Upper lobe of left lung (tissue), 6 donors: ENCODE measurements around the gene COL20A1. TPM values are rescaled to one million over a fixed set of nuclear protein-coding genes. Genes with fewer than 3 reads are reported as not detected.

Experiments
- ATAC-seq, 2 donors: fragments of 200-7000 bp; cut with Tn5 transposase; one replicate each; pipeline ENCODE4 v1.9.1; 2022; ENCODE audit warnings: mild to moderate bottlenecking in 2 of 2, moderate library complexity in 2 of 2; ENCODE audit not compliant: low FRiP score in 2 of 2
- DNase-seq, 2 donors: peaks; one replicate each; pipeline ENCODE4 v3.0.0-alpha.2; 2019 to 2020
- H3K27ac ChIP-seq, 4 donors: fragments of 200-600 bp; sonication (generic); one replicate each; pipeline ENCODE4 v1.5.1; 2016 to 2019
- H3K27me3 ChIP-seq, 4 donors: fragments of 200-600 bp; sonication (generic); one replicate each; pipeline ENCODE4 v1.5.1; 2017 to 2019
- H3K36me3 ChIP-seq, 4 donors: fragments of 200-600 bp; sonication (generic); one replicate each; pipeline ENCODE4 v1.5.1; 2016 to 2019
- H3K4me1 ChIP-seq, 4 donors: fragments of 200-600 bp; sonication (generic); one replicate each; pipeline ENCODE4 v1.5.1; 2018 to 2019
- H3K4me3 ChIP-seq, 4 donors: fragments of 200-600 bp; sonication (generic); one replicate each; pipeline ENCODE4 v1.5.1; 2017 to 2019; ENCODE audit warnings: mild to moderate bottlenecking in 2 of 4, moderate library complexity in 1 of 4
- H3K9me3 ChIP-seq, 4 donors: fragments of 200-600 bp; sonication (generic); one replicate each; pipeline ENCODE4 v1.5.1; 2018 to 2019
- EP300 ChIP-seq, 4 donors: sonication (generic); formaldehyde crosslinking; IDR thresholded peaks; one replicate each; pipeline ENCODE4 v1.5.1; 2017; ENCODE audit warnings: antibody characterized with exemption in 4 of 4, control low read depth in 2 of 4
- POLR2A ChIP-seq, 4 donors: fragments of 450-650 bp; IDR thresholded peaks; one replicate each; pipeline ENCODE4 v1.5.1; 2016 to 2017; ENCODE audit warnings: antibody characterized with exemption in 4 of 4, mild to moderate bottlenecking in 2 of 4
- POLR2AphosphoS5 ChIP-seq, 2 donors: sonication (generic); formaldehyde crosslinking; IDR thresholded peaks; one replicate each; pipeline ENCODE4 v1.5.1; 2017; ENCODE audit warnings: antibody characterized with exemption in 2 of 2
- WGBS, 2 donors: methylation state at CpG; one replicate each; pipeline ENCODE4 v1.1.5; 2017 to 2018; 5-methylcytosine and 5-hydroxymethylcytosine counted together
- total RNA-seq, 6 donors: library from RNA; depleted of rRNA in 4 of 6; stranded (reverse); fragments of >200 nt in 4 of 6; gene quantifications; one replicate each; pipeline versions ENCODE4 v1.1.0 to v1.2.1, GENCODE V29; 2016 to 2021
- TF ChIP-seq, protein P1 (sequence below), 6 experiments: fragments of 450-650 bp in 4 of 6; fragments of 200-600 bp in 2 of 6; sonication (generic) in 2 of 6; IDR thresholded peaks; one replicate each; pipeline ENCODE4 v1.5.1; 2016 to 2019; ENCODE audit warnings: antibody characterized with exemption in 6 of 6
- donor health status: DM: no; HTN: no; CAD: no; lungs with moderate emphysema.
- donor health status: DM: no; HTN: yes; CAD: no; lungs with severe emphysema.

The COL20A1 gene
- total RNA-seq, 6 donors from 2014 or later = 0.03 TPM; not detected in 5

DNA sequence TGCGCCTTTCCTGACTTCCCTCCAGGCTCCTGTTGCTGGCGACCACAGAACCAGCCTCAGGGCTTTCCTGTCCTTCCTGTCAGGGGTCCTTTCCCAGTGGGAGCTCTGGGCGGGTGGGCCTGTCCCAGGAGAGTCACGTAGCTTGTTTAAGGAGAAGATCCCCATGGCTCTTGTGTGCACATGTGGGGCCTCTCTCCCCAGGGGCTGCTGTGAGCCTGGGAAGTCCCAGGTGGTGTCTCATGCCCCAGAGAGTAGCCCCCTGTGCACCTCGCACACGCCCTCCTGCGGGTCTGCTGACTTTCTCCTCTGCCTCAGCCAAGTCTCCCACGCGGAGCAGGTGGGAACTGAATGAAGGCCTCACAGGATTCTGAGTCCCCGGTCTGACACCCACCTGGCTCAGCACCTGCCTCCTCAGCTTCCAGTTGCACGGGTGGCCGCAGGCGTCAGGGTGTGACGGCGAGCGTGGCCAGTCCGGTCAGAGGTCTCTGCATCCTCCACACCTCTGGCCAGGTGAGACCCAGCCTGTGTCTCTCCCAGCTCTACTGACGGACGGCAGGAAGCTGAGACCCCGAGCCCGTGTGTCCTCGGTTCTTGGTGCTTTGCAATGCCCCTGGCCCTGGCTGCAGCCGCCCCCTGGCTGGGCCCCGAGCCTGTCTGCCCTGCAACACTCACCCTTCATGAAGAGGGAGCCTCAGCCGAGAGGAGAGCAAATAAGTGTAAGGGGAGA lies 33.1 kb upstream of the COL20A1 start:
- no peak for ATAC-seq
- peak in 1 of 2 donors; percentile 77 for DNase-seq
- TF ChIP-seq EP300 (IDR thresholded peaks at IDR 0.05) (no peak), POLR2AphosphoS5 (IDR thresholded peaks at IDR 0.05) (no peak), POLR2A (IDR thresholded peaks at IDR 0.05) (no peak)
- TF ChIP-seq, protein P1, sequence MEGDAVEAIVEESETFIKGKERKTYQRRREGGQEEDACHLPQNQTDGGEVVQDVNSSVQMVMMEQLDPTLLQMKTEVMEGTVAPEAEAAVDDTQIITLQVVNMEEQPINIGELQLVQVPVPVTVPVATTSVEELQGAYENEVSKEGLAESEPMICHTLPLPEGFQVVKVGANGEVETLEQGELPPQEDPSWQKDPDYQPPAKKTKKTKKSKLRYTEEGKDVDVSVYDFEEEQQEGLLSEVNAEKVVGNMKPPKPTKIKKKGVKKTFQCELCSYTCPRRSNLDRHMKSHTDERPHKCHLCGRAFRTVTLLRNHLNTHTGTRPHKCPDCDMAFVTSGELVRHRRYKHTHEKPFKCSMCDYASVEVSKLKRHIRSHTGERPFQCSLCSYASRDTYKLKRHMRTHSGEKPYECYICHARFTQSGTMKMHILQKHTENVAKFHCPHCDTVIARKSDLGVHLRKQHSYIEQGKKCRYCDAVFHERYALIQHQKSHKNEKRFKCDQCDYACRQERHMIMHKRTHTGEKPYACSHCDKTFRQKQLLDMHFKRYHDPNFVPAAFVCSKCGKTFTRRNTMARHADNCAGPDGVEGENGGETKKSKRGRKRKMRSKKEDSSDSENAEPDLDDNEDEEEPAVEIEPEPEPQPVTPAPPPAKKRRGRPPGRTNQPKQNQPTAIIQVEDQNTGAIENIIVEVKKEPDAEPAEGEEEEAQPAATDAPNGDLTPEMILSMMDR (IDR thresholded peaks at IDR 0.05) = no peak
- H3K36me3 ChIP-seq = no peaks in the 10 kb centered on the region
- peaks cover 0 to 14% (median 5%) of the 10 kb centered on the region in 4 donors for H3K27me3 ChIP-seq
- no peak overlapping the region for H3K27ac ChIP-seq
- WGBS, 2 donors = 69% methylated on average over 11 to 25 of the region's 25 CpGs
- H3K4me3 ChIP-seq = no peak overlapping the region
- H3K9me3 ChIP-seq = no peaks in the 10 kb centered on the region
- no peaks in the 10 kb centered on the region for H3K4me1 ChIP-seq

DNA sequence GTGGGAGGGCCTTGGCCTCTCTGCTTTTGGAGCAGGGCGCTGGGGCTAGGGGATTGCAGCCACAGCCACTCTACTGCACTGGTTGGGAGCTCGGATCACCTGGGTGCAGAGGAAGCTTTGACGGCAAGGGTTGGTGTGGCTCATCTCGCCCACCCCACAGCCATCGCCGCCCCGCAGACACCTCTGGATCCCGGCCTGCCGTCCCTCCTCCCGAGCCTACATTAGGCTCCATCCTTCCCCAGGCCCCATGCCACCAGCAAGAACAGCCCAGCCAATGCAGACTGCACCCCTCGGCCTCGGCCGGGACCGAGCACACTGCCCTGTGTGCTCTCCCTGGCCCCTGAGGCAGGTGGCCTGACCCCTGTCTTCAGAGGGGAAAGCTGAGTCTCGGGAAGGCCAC lies 32.5 kb upstream of the COL20A1 start:
- Histone ChIP-seq H3K27me3 (peaks cover 0 to 8% (median 2%) of the 10 kb centered on the region in 4 donors), H3K9me3 (no peaks in the 10 kb centered on the region), H3K4me1 (no peaks in the 10 kb centered on the region), H3K27ac (no peak overlapping the region), H3K36me3 (no peaks in the 10 kb centered on the region), H3K4me3 (no peak overlapping the region)
- ATAC-seq (no peak), DNase-seq (peak in 1 of 2 donors; percentile 67)
- 83% methylated on average over 15 of the region's 15 CpGs; no CpG with 5 or more reads in 1 of the 2 donors for WGBS, 2 donors
- TF ChIP-seq POLR2AphosphoS5 (IDR thresholded peaks at IDR 0.05) = no peak
- TF ChIP-seq EP300 (IDR thresholded peaks at IDR 0.05) = no peak
- no peak for TF ChIP-seq POLR2A (IDR thresholded peaks at IDR 0.05)
- TF ChIP-seq, protein P1 (IDR thresholded peaks at IDR 0.05) = no peak

DNA sequence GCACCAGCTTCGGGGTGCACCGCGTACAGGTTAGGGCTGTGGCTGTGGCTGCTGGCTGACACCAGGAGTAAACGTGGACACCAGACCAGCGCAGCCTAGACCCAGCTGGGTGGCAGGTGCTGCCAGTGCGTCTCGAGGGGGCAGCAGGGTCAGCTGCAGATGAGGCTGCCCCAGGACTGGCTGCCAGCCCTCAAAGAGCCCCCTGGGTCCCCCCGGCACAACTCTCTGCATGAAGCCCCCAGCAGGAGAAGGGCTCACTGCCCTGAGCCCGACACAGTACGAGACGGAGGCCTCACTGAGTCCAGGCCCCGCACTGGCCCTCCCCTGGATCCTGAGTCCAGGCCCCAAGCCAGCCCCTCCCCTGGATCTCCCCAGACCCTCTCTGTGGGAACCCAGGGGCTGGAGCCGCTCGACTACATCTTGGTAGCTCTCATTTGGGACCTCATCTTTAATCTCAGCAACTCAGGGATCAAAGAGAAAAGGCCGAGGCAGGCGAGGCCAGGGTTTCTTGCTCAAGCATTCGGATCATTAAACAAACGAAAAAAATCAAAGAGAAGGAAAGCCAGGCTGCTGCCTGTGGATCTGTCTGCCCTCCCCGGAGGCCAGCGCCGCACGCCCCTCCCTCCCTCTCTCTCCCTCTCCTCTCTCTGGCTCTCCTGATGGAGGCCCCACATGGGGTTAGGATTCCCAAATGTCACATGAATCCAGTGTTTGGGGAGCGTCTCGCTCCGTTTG lies 31.8 kb upstream of the COL20A1 start:
- peaks cover 0 to 7% (median 1%) of the 10 kb centered on the region in 4 donors for H3K27me3 ChIP-seq
- DNase-seq (peak in 1 of 2 donors; percentile 58), ATAC-seq (peak in 1 of 2 donors; percentile 1)
- no peaks in the 10 kb centered on the region for H3K36me3 ChIP-seq
- H3K4me3 ChIP-seq = no peak overlapping the region
- WGBS, 2 donors = 28 to 34% methylated on average over 14 to 25 of the region's 25 CpGs
- H3K27ac ChIP-seq = no peak overlapping the region
- H3K4me1 ChIP-seq = no peaks in the 10 kb centered on the region
- no peaks in the 10 kb centered on the region for H3K9me3 ChIP-seq
- TF ChIP-seq, protein P1 (IDR thresholded peaks at IDR 0.05) = no peak
- no peak for TF ChIP-seq POLR2A (IDR thresholded peaks at IDR 0.05)
- TF ChIP-seq EP300 (IDR thresholded peaks at IDR 0.05) = no peak

DNA sequence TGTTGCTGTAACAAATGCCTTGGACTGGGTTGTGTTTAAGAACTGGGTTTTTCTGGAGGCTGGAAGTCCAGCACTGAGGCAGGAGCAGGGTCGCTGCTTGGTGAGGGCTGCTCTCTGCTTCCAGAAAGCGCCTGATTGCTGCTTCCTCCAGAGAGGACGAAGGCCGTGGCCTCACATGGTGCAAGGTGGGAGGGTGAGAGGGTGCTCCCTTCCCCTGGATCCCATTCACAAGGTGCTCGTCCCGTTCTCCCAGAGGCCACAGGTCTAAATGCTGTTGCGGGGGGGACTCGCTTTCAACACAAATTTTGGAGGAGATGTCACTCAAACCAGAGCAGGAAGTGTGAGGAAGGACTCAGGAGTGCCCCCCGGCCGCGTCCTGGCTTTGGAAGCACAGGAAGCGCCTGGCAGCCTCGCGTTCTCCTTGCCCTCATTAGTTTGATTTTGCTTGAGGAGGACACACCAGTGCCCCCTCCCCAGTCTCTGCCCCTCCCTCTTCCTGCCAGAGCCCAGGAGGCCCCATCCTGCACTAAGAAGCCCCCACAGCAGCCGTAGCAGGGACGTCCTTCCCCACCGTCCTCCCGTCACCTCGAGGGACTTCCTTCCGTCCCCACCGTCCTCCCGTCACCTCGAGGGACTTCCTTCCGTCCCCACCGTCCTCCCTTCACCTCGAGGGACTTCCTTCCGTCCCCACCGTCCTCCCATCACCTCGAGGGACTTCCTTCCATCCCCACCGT lies 31.0 kb upstream of the COL20A1 start:
- 22 to 29% methylated on average over 20 to 30 of the region's 30 CpGs for WGBS, 2 donors
- TF ChIP-seq POLR2AphosphoS5 (IDR thresholded peaks at IDR 0.05) = no peak
- no peak for TF ChIP-seq EP300 (IDR thresholded peaks at IDR 0.05)
- TF ChIP-seq, protein P1 (IDR thresholded peaks at IDR 0.05) = no peak
- no peak for TF ChIP-seq POLR2A (IDR thresholded peaks at IDR 0.05)
- Histone ChIP-seq H3K4me3 (no peak overlapping the region), H3K4me1 (no peaks in the 10 kb centered on the region), H3K27ac (no peak overlapping the region), H3K27me3 (peaks cover 0 to 7% (median 0%) of the 10 kb centered on the region in 4 donors), H3K9me3 (no peaks in the 10 kb centered on the region), H3K36me3 (no peaks in the 10 kb centered on the region)
- ATAC-seq (no peak), DNase-seq (peak in 1 of 2 donors; percentile 18)
